NCI-H524 (cell line): ENCODE results near the gene PRKCG.

Experiments
- DNase-seq, 2 experiments: peaks; one replicate each; lab custom pipeline; 2025; lab: John Stamatoyannopoulos, UW

PRKCG gene

DNA sequence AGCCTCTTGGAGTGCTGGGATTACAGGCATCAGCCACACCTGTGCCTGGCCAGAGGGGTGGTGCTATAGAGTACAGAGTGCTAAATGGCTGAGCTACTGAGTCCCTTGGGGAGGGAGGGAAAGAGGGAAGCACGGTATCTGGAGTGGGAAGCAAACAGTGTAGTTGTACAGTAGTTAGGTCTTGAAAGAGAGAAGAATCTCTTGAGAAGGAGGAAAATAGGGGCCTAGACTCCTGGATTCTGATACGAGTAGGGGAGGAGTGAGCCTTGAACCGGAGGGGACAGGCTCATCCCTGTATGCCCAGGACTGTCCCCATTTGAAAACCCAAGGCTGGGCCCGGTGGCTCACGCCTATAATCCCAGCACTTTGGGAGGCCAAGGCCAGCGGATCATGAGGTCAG is 9.2 kb upstream of the PRKCG start:
- DNase-seq, result no peak

GRCh38 chr19:53873773-53874605 is 8.0 kb upstream of the PRKCG start:
- DNase-seq, result no peak

DNA sequence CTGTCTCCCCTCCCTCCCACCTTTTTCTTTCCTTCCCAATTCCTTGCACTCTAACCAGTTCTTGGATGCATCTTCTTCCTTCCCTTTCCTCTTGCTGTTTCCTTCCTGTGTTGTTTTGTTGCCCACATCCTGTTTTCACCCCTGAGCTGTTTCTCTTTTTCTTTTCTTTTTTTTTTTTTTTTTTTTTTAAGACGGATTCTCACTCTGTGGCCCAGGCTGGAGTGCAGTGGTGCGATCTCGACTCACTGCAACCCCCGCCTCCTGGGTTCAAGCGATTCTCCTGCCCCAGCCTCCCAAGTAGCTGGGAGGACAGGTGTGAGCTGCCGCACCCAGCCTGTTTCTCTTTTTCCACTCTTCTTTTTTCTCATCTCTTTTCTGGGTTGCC is 7.4 kb upstream of the PRKCG start:
- DNase-seq, result no peak

DNA sequence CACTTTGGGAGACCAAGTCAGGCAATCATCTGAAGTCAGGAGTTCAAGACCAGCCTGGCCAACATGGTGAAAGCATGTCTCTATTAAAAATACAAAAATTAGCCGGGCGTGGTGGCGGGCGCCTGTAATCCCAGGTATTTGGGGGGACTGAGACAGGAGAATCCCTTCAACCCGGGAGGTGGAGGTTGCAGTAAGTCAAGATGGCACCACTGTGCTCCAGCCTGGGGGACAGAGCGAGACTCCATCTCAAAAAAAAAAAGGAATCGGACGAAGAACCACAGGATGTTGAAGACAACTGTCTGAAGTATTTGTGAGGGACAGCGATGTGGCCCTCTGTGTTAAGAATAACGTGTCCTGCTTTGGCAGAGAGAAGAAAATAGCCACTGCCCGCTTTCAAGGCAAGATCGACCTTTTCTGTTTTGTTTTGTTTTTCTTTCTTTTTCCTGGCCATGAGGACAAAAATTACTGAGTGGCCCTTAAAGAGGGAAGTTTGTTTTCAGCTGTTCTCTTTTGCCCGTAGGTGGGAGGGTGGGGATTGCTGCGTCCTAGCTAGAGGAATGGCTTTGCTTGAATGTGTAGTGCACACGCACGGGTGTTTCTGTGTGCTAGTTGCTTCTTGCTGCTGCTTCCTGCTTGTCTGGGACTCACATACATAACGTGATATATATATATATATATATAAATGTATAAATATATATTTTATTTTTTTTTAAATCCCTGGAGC is 6.2 kb upstream of the PRKCG start:
- DNase-seq, result no peak

DNA sequence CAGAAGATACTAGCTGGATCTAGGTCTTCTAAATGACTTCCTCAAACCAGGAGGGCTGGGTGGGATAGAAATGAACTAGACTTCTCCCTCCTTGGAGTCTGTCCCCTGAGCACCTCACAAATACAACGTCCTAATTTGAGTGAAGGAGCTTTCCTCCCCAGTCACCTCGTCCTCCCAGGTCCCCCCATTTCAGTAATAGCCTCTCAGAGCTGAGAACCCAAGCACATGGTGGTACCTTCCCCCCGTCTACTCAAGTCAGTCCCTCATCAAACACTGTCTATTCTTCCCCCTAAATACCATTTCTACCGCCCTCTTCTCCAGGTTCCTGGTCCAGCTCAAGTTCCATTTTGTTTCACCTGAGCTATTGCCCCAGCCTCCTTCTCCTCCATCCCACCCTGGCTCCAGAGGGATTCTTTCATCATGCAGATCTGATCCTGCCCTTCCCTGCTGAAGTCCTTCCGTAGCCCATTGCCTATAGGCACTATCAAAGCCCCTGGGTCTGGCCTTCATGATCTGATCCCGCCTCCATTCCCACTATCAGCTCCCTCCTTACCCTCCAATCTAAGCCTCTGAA is 5.3 kb upstream of the PRKCG start:
- DNase-seq, result no peak

DNA sequence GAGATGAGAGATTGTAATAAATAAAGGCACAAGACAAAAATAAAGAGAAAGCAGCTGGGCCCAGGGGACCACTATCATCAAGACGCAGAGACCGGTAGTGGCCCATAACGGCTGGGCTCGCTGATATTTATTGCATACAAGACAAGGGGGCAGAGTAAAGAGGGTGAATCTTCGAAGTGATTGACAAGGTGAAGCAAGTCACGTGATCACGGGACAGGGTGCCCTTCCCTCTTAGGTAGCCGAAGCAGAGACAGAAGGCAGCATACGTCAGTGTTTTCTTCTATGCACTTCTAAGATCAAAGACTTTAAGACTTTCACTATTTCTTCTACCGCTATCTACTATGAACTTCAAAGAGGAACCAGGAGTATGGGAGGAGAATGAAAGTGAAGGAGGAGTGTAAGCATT is 4.6 kb upstream of the PRKCG start:
- no peak for DNase-seq

DNA sequence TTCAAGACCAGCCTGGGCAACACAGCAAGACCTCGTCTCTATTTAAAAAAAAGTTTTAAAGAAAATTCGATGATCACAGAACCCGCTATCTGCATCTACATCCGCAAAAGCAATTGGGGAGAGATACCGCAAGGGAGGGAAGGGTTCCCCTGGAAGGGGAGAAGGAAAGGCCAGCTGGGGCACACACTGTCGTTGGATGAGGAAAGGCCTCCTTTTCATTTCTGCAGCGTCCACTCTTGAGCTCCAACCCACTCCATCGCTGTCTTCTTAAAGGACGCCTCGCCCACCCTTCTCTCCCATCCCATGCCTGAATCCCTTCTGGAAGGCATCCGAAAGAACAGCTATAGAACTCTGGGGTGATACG is 3.2 kb upstream of the PRKCG start:
- no peak for DNase-seq

DNA sequence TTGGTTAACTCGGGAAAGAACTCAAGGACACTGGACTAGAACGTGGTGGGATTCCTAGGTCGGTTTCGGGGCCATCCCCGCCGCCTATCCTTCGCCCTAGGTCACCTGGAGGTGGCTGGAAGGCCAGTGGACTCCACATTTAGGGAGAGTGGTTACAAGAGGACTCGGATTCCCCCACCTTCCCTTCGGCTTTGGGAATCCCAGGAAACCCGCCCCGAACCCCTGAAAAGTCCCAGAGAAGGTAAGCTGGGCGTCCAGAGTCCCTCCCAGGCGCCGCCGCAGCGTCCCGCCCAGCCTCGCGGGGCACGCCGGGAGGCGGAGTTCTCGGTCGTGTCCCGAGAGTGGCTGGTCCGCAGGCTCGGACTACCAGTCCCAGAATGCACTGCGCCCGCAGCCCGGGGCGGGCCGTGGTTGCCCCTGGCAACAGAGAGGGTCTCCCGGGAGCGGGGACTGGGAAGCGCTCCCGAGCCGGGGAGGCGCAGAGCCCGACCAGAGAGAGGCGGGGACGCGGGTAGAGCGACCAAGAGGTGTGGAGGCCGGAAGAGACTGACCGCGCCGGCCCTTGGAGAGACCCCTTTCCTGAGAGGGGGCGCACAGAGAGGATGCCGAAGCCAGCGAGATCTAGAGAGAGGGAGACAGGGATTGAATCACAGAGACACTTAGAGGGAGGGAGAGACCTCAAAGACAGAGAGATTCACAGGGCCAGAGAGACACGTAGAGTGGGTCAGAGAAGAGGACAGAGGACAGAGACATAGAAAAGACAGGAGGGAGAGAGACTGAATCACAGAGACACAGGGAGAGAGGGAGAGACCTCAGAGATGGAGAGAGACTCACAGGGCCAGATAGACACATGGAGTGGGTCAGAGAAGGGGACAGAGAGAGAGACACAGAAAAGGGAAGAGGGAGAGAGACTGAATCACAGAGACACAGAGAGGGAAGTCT is 2.6 kb upstream of the PRKCG start:
- DNase-seq, result peak; percentile 46 to 56

GRCh38 chr19:53880711-53881481 is 1.1 kb upstream of the PRKCG start:
- no peak for DNase-seq

DNA sequence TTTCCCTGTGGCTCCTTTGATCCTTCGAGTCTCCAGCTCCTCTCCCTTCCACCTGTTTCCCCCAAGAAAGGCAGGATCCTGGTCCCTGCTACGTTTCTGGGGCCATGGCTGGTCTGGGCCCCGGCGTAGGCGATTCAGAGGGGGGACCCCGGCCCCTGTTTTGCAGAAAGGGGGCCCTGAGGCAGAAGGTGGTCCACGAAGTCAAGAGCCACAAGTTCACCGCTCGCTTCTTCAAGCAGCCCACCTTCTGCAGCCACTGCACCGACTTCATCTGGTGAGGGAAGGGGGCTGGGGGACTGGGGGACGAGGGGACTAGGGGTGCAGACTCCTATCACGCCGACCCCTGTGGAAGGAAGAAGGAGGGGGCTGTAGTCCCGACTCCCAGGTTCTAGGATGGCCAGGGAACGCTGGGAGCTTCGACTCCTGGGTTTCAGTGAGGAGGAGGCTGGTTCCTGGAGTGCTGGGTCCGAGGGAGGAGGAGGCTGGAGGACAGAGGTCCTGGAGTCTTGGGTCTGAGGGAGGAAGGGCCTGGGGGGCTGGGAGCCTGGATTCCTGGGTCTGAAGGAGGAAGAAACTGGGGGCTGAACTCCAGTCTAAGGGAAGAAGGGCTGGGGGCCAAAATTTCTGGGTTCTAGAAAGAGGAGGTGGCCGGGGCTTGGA is 524 bp downstream of the PRKCG start:
- no peak for DNase-seq

- DNase-seq, result no peak
These were observed 1.2 kb downstream of the PRKCG start for GRCh38 chr19:53883231-53883661.

DNA sequence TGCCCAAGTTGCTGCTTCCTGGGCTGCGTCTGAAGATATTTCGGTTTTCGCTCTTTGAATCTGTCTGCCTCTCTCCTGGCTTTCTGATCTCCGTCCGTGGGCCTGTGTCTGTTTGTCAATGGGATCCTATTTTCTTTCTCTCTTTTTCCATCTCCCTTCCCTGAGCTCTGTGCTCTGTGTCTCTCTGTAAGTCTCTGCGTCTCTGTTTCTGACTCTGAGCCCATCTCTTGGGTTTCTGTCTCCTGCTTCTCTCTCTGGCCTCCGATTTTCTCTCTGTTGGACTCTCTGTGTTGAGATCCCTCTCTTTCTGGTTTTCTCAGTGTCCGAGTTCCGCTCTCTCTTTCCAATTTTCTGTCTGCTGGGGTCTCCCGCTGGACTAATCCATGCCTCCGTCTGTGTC is 1.7 kb downstream of the PRKCG start:
- DNase-seq, result no peak

DNA sequence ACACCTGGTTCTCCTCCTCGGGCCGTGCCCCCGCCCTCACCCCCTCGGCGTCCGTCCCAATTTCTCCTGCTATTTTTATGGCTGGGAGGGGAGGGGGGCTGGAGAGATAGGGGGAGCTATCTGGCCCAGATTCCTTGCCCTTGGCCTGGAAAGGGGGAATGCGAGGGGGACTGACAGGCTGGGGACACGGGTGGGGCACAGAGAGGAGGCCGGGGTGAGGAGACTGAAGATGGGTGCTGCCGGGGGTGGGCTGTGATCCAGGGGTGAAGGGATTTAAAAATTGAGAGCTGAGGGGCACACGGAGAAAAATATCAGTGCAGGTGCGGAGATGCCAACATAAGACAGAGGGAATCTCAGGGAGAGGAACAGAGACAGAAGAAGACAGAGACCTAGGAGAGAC is 2.3 kb downstream of the PRKCG start:
- no peak for DNase-seq

- no peak for DNase-seq
These were observed 3.0 kb downstream of the PRKCG start for GRCh38 chr19:53885036-53885435.

GRCh38 chr19:53892301-53892980 is 10.4 kb downstream of the PRKCG start:
- DNase-seq, result no peak

GRCh38 chr19:53892981-53893325 is 11.0 kb downstream of the PRKCG start:
- no peak for DNase-seq

- DNase-seq, result no peak
These were observed 12.7 kb downstream of the PRKCG start for GRCh38 chr19:53894707-53895106.

DNA sequence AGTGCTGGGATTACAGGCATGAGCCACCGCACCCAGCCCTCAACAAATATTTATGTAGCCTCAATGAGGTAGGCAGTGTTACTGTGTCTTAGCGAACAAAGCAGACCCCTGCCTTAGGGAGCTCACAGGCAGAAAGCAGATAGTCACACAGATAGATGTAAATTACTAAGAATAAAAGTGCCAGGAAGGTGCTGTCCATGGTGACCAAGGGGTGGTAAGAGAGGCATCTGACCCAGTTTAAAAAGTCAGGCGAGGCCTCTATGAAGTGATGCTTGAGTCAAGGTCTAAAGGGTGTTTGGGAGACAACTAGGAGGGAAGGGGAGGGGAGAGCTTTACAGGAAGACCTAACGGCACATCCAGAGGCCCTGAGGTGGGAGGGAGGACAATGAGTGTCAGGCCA is 14.7 kb downstream of the PRKCG start:
- no peak for DNase-seq

DNA sequence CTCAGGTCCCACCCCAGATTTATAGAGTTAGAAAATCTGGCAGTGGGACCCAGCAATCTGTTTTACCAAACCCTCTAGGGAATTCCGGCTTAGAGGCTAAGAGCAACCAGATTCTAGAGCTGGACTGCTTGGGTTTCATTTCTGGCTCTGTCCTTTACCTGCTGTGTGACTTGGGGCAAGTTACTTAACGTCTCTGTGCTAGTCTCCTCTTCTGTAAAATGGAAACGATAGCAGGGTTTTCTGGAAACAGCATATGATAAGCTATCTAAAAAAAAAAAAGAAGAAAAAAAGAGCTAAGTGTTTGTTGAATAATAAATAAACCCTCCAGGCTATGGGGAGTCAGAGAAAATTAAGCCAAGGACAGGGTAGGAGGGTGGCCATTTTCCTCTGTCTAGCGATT is 15.5 kb downstream of the PRKCG start:
- no peak for DNase-seq

GRCh38 chr19:53898166-53898565 is 16.2 kb downstream of the PRKCG start:
- no peak for DNase-seq
